ENCODE measurements around the gene MDH2.
"Not testable (repeated sequence)": the region's sequence is repeated elsewhere in the genome, so short reads cannot be mapped to it uniquely, and the experiment has no call there.

The MDH2 gene, protein sequence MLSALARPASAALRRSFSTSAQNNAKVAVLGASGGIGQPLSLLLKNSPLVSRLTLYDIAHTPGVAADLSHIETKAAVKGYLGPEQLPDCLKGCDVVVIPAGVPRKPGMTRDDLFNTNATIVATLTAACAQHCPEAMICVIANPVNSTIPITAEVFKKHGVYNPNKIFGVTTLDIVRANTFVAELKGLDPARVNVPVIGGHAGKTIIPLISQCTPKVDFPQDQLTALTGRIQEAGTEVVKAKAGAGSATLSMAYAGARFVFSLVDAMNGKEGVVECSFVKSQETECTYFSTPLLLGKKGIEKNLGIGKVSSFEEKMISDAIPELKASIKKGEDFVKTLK

DNA sequence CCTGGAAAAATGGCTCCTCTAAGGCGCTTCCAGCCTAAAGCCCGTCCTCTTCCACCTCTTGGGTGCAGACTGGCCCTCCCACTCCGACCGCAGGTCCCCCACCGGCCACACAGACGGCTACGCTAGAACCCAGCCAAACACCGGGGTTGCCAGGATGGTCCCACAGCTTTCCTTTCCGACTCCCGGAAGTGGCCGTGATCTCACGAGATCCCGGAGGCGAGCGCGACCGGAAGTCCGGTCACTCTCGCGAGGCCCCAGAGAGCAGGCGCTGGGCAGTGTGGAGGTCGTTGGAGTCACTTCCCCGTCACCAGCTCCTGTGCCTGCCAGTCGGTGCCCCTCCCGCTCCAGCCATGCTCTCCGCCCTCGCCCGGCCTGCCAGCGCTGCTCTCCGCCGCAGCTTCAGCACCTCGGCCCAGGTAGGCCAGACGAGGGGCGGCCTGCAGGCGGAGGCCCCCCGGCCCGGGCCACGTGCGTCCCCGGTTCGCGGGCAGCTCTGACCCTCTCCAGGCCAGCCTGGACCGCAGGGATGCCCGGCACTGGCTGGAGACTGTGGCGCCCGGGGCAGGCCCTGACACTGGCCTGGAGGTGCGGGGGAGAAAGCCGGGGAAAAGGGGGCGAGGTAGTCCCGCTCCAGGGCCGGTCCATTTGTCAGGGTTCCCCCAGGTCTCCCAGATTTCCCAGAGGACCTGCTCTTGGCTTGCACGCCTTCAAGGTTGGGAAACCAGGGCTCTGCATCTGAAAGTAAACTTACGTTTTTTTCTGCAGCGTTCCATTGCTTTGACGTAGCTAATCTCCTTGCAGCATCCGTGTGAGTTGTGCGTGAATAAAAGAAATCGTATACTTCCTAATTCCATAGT, at the start of gene MDH2, which contains the start of gene STYXL1:
TSS of gene MDH2 (plus strand) at position 296 of the 857 bp plus-strand sequence. CDS start at position 351, 55 bp downstream.
TSS of gene STYXL1 (minus strand) at position 190 of the 857 bp plus-strand sequence. CDS start 17,477 bp downstream, outside the sequence.
- DNase-seq (ENCODE audit: low read depth in 2 of 2, low spot score in 1 of 2), result peak; percentile 60 to 81

DNA sequence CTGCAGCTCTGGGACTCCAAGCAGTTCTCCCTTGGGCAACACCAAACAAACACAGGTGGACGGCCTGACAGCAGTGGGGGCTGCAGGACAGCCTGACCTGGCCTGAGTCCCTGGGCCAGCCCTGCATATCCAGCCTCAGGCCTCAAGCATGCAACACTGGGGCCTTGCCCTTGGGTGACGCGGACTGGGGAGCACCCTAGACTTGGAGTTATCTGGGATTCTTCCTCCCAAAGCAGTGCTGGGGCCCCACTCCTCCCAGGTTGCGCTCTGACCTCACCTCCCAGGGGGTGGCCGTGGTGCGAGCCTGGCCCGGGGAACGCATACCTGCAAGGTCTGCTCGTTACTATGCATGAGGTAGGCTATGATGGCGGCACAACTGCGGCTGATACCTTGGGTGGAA, 47.3 kb upstream of the MDH2 start:
- DNase-seq (ENCODE audit: low read depth in 2 of 2, low spot score in 1 of 2), result no peak

DNA sequence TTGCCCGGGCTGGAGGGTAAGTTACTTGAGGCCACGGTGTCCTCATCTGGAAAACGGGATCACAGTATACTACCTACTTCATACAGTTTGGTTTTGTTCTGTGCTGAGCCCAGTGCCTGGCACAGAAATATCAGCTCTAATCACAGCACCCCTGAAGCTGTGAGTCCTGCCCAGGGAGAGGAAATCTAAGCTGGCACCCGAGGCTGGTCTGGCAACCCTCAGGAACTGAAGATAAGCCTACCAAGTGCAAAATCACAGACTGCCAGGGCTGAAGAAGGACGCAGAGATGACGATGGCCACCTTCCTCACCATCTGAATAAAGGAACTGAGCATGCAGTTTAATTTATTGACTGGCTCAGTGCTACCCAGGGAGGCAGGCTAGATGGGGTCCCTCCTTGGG, 45.8 kb upstream of the MDH2 start:
- no peak for DNase-seq (ENCODE audit: low read depth in 2 of 2, low spot score in 1 of 2)

DNA sequence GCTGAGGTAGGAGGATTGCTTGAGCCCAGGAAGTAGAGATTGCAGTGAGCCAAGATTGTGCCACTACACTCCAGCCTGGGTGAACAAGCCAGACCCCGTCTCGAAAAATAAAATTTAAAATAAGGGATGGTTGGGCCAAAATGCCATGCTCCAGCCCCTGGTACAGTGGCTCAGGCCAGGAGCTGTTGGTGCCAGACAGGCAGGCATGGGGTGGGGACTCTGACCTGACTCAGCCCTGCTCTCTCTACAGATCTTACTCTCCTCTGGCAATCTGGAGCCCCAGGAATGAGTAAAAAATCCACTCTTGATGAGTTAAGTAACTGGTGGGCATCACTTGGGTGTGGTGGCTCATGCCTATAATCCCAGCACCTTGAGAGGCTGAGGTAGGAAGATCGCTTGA, 45.1 kb upstream of the MDH2 start:
- no peak for DNase-seq (ENCODE audit: low read depth in 2 of 2, low spot score in 1 of 2)

DNA sequence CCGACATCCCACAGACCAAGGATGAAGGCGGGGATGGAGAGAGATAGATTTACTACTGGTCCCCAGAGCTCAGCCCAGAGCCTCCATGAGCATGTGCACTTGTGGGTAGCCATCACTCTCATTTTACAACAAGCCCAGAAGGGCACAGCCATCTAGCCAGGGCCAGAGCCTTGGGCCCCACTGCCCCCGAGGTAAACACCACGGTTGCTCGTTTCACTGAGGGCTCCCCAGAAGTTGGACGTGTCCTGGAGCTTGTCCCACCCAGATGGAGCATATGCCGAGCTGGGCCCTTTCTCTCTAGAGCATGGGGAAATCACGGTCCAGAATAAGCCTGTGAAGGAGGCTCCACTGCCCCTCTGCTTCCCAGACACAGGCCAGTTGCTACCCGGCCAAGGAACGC, 44.6 kb upstream of the MDH2 start:
- no peak for DNase-seq (ENCODE audit: low read depth in 2 of 2, low spot score in 1 of 2)

DNA sequence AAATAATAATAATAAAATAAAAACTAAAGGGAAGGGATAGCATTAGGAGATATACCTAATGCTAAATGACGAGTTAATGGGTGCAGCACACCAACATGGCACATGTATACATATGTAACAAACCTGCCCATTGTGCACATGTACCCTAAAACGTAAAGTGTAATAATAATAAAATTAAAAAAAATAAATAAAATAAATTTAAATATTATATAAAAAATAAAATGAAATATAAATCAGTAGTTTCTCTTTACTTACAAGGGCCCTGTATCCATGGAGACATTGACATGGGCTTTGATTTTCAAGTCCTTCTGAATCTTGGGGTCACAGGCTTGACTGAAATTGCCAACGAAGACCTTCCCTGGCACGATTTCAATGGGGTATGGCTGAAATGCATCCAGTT, 42.9 kb upstream of the MDH2 start:
- DNase-seq (ENCODE audit: low read depth in 2 of 2, low spot score in 1 of 2), result not testable (repeated sequence)

DNA sequence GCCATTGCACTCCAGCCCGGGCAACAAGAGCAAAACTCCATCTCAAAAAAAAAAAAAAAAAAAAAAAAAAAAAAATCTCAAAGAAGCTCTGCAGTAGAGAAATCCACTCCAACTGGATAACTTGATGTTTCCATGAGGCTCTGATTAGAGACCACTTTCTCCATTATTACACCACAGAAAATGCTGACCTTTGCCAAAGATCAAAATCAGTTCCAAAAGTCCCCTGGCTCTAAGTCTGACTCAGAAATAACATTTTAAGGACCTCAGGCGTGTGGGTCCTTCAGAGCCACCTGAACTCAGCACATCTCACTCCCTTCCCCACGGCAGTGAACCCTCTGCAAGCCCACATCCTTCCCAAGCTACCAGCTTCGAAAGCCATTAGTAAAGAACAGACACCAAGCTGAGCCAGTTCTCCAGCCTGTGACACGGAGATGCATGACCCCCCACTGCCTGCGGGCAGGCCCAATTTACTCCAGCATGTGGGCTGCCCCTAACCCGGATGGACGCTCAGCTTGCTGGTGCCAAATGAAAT, 39.7 kb upstream of the MDH2 start:
- DNase-seq (ENCODE audit: low read depth in 2 of 2, low spot score in 1 of 2), result no peak

DNA sequence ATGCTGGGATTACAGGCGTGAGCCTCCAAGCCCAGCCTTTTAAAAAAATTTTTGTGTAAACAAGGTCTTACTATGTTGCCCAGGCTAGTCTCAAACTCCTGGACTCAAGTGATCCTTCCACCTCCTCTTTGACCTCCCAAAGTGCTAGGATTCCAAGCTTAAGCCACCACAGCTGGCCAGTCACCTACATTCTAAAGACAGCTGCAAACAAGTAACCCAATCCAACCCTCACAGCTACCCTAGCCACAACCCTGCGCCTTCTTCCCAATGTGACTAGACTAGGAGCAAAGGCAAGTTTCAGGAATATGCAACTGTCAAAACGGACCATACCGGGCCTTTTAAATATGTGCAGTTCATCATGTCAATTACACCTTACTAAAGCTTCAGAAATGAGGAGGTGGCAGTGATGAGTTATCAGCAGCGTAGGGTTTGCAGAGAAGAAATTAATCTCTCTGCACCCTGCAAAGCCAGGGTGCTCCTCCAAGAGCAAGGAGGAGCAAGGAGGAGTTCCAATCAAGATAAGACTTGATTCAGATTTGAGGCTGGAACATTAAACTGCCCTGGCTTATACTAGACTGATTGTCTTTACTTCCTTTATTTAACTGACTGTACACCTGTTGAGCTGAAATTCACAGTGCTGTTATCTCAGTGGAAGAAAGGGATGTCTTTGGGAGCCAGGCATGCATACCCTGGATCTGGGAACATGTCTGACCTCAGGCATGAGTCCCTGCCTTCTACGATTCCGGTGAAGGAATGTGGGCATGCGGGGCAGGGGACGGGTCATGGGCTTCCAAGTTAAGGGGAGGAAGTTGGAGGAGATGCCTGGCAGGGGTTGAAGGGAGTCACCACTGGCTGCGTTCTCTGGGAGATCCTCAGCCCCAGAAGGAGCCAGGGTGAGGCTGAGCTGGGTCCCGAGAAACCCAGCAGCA, 38.0 kb upstream of the MDH2 start:
- no peak for DNase-seq (ENCODE audit: low read depth in 2 of 2, low spot score in 1 of 2)

DNA sequence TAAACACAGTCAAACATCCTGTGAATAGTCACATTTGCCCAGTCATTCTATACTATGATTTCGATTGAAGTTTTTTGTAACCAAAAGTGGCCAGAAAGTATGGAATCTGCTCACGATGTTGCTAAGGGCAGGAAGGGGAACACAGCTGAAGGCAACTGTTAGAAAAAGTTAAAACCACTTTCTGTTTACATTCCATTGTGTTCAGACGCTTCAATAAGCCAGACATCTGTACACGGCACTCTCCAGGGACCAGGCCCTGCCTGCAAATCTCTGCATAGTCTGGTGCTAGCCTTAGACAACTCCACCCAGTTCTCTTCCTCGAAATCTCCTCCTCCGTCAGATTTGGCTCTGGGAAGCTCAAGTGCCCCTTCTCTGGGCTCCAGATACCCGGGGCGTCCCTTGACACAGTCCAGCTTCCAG, 36.5 kb upstream of the MDH2 start:
- DNase-seq (ENCODE audit: low read depth in 2 of 2, low spot score in 1 of 2), result no peak

DNA sequence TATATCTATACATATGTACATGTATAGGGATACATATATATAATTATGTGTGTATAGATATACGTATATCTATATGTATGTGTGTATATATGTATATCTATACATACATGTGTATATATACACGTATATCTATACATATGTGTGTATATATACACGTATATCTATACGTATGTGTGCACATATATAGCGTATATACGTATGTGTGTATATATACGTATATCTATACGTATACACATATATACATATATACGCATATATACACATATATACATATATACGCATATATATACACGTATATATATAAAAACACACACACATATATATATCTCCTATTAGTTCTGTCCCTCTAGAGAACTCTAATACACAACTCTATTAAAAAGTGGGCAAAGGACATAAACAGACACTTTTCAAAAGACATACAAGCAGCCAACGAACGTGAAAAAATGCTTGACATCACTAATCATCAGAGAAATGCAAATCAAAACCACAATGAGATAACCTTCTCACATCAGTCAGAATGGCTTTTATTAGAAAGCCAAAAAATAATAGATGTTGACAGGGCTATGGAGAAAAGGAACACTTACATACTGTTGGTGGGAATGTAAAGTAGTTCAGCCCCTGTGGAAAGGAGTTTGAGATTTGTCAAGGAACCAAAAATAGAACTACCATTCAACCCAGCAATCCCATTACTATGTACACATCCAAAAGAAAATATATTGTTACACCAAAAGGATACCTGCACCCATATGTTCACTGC, 31.5 kb upstream of the MDH2 start:
- DNase-seq (ENCODE audit: low read depth in 2 of 2, low spot score in 1 of 2), result no peak

DNA sequence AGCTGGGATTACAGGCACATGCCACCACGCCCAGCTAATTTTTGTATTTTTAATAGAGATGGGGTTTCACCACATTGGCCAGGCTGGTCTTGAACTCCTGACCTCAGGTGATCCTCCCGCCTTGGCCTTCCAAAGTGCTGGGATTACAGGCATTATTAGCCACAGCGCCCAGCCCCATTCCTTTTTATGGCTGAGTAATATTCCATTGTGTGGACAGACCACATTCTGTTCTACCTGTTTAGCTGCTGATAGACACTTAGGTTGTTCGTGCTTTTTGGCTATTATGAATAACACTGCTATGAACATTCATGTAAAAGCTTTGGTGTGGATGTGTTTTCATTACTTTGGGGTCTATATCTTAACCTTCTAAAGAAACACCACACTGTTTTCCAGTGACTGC, 29.4 kb upstream of the MDH2 start:
- DNase-seq (ENCODE audit: low read depth in 2 of 2, low spot score in 1 of 2), result not testable (repeated sequence)

DNA sequence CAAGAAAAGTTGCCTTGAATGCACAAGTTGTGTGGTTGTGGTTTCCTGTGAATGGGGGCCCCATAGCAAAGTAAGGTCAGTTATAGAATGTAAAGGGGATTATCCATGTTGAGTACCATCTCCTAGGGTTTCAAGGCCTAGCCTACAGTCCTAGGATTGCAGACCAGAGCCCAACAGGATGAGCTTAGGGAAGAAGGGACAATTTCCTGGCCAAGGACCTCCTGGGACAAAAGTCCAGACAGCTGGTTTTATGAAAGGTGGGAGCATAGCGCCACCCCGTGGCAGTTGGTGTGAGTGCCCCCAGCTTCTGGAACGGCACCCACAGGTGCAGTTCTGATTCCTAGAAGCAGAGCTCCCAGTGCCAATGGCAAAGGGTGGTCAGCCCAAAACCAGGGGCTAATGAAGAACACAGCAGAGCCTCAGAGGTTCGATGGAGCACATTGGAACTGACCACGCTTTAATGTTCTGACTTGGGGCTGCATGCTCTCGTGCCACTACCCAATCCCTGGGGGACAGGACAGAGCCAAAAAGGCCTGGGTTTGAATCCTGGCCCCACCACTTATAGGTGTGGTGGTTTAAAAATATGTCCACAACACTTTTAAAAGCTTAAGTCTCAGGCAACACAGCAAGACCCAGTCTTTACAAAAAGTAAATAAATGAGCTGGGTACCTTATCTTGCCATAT, 27.7 kb upstream of the MDH2 start:
- DNase-seq (ENCODE audit: low read depth in 2 of 2, low spot score in 1 of 2), result peak; percentile 21 to 58

DNA sequence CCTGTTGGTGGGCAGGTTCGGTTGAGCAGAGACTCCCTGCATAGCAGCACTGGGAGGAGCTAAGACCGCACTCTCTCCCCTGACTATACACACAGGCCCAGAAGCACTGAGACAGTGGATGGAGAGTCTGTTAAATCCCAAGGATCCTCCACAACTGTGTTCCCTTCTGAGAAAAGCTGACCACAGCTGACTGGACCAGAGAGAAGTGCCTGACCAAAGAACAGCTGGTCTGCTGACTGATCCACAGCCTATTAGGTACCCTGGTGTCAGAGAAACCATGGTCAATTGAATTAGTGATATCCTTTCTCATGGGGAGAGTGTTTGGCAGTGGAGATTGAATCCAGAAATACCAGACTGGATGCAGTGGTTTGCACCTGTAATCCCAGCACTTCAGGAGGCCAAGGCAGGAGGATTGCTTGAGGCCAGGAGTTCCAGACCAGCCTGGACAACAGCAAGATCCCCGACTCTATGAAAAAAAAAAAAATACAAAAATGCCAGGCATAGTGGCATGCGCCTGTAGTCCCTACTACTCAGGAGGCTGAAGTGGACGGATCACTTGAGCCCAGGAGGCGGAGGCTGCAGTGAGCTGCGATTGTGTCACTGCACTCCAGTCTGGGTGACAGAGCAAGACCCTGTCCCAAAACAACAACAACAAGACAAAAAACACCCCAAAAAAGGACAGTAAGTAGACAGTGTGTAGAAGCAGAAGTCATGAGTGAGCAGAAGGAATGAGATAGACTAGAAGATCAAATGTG, 25.7 kb upstream of the MDH2 start:
- DNase-seq (ENCODE audit: low read depth in 2 of 2, low spot score in 1 of 2), result no peak

DNA sequence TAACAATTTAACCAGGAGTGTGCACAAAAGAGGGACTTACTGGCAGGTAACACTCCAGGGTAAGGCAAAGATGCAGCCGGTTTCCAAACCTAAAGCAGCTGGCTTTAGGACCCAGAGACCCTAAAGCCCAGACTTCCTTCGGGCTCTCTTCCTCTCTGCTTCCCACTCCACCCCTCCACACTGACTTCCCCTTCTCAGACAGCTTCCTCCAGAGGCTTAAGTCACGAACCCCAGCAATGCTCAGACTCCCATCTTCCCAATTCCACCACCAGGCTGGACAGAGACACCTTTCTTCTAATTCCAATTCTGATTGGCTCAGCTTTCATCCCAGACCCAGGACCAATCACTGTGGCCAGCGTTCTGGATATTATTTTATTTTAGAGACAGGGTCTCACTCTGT, 24.9 kb upstream of the MDH2 start:
- no peak for DNase-seq (ENCODE audit: low read depth in 2 of 2, low spot score in 1 of 2)

DNA sequence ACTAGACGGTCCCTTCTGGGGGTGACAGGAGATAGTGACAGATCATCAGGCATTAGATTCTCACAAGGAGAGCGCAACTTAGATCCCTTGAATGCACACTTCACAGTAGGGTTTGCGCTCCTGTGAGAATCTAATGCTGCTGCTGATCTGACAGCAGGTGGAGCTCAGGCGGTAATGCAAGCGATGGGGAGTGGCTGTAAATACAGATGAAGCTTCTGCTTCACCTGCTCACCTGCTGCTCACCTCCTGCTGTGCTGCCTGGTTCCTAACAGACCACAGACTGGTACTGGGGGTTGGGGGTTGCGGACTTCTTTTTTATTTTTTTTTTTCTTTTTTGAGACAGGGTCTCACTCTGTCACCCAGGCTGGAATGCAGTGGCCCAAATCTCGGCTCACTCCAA, 18.2 kb upstream of the MDH2 start:
- not testable (repeated sequence) for DNase-seq (ENCODE audit: low read depth in 2 of 2, low spot score in 1 of 2)

DNA sequence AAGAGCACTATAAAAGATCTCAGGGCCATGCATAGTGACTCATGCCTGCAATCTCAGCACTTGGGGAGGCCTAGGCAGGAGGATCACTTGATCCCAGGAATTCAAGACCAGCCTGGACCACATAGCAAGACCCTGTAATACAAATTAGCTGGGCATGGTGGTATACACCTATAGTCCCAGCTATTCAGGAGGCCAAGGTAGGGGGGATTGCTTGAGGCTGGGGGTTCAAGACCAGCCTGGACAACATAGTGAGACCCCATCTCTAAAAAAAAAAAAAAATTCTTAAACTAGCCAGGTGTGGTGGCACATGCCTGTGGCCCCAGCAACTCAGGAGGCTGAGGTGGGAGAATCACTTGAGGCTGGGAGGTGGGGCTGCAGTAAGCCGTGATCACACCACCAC, 15.9 kb upstream of the MDH2 start:
- DNase-seq (ENCODE audit: low read depth in 2 of 2, low spot score in 1 of 2), result no peak

DNA sequence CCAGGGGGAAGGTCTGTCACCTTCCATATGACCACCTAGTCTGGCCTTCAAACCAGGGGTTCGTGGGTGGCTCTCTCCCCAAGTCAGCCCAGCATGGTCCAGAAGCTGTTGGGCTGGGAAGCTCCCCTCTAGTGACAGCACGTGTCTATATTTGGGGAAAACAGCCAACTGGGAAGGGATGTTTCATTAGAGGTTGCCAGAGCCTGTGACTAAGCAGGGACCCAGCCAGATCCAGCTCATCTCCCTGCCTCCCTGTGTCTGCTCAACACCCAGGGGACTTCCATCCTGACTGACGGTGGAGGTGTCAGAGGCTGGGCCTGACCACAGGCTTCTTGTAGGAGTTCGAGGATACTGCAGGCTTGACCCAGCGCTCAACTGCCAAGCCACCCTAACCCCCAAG, 10.6 kb upstream of the MDH2 start:
- no peak for DNase-seq (ENCODE audit: low read depth in 2 of 2, low spot score in 1 of 2)

DNA sequence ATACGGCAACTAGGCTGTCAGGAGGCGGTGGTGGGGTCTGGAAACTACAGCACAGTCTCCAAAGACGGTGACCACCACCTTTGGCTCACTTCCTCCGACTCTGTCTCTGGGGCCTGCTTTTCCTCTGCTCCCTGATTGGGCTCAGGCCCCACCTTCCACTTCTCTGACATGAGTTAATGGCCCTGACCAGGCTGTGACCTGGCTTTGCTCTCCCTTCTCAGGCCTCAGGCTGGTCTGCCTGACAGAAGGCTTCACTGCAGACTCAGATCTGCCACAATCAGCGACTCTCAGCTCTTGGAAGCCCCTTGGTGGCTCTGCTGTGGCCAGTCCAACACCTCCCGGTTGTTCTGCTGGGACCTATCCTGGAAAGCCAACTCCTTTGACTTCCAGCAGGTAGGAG, 7.8 kb upstream of the MDH2 start:
- DNase-seq (ENCODE audit: low read depth in 2 of 2, low spot score in 1 of 2), result no peak

DNA sequence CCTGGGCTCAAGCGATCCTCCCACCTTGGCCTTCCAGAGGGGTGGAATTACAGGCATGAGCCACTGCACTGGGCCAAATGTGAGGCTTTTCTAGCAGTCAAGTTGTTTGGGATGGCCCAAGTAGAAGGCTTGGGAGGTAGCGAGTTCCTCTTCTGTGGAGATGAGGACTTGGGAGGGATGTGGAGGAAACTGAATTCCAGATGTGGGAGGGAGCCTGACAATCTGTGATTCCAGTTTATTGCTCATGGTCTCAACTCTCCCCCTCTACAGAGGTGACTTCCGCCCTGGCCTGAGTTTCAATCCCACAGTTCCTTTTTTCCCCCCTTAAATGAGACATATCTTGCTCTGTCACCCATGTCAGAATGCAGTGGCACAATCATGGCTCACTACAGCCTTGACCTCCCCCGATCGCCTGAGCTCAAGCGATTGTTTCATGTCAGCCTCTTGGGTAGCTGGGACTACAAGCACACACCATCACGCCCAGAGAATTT, 3.5 kb upstream of the MDH2 start:
- no peak for DNase-seq (ENCODE audit: low read depth in 2 of 2, low spot score in 1 of 2)

Measured in stimulated activated CD8-positive, alpha-beta memory T cell treated with anti-CD3 and anti-CD28 coated beads, Interleukin-4, amount 100 ng/mL, for 4 hours (primary cell).